Tibial nerve (tissue), 4 donors: Measurements from ENCODE around the gene HGF. TPM values are rescaled to one million over a fixed set of nuclear protein-coding genes. Genes with fewer than 3 reads are reported as not detected.

Experiments used
- DNase-seq, 2 donors: peaks; one replicate each; pipeline ENCODE4 v3.0.0-alpha.2; 2019; ENCODE audit warnings: low spot score in 2 of 2
- H3K27ac ChIP-seq, 4 donors: fragments of 200-600 bp; sonication (generic) in 3 of 4; one replicate each; pipeline ENCODE4 v1.5.1; 2017 to 2019; ENCODE audit warnings: mild to moderate bottlenecking in 1 of 4
- H3K27me3 ChIP-seq, 2 donors: fragments of 200-600 bp; sonication (generic) in 1 of 2; one replicate each; pipeline versions ENCODE4 v1.5.1 to v1.6.0; 2017 to 2019
- H3K36me3 ChIP-seq, 3 donors: fragments of 200-600 bp; sonication (generic); one replicate each; pipeline ENCODE4 v1.5.1; 2018 to 2019
- H3K4me1 ChIP-seq, 4 donors: fragments of 200-600 bp; sonication (generic) in 3 of 4; one replicate each; pipeline ENCODE4 v1.5.1; 2017 to 2019
- H3K4me3 ChIP-seq, 4 donors: fragments of 200-600 bp; sonication (generic) in 3 of 4; one replicate each; pipeline ENCODE4 v1.5.1; 2017 to 2019; ENCODE audit warnings: mild to moderate bottlenecking in 1 of 4, moderate library complexity in 1 of 4
- H3K9me3 ChIP-seq, 4 donors: fragments of 200-600 bp; sonication (generic) in 3 of 4; one replicate each; pipeline ENCODE4 v1.5.1; 2017 to 2019
- CTCF ChIP-seq, 5 experiments: fragments of 200-600 bp in 3 of 5; fragments of 450-650 bp in 2 of 5; sonication (generic) in 3 of 5; IDR thresholded peaks; one replicate each; pipeline ENCODE4 v1.5.1; 2016 to 2019; ENCODE audit warnings: antibody characterized with exemption in 5 of 5, mild to moderate bottlenecking in 3 of 5, moderate library complexity in 2 of 5
- EP300 ChIP-seq, 2 donors: sonication (generic); formaldehyde crosslinking; IDR thresholded peaks; one replicate each; pipeline ENCODE4 v1.6.1; 2017; ENCODE audit warnings: antibody characterized with exemption in 2 of 2, mild to moderate bottlenecking in 1 of 2
- POLR2A ChIP-seq, 2 donors: fragments of 450-650 bp; IDR thresholded peaks; one replicate each; pipeline ENCODE4 v1.6.1; 2017; ENCODE audit warnings: antibody characterized with exemption in 2 of 2, mild to moderate bottlenecking in 2 of 2, moderate library complexity in 2 of 2
- WGBS, 2 donors: methylation state at CpG; one replicate each; pipeline ENCODE4 v1.1.5; 2018; 5-methylcytosine and 5-hydroxymethylcytosine counted together
- total RNA-seq, 4 donors: library from RNA; depleted of rRNA; stranded (reverse); fragments of >200 nt; gene quantifications; one replicate each; pipeline ENCODE4 v1.1.0, GENCODE V29; 2016

The HGF gene
- total RNA-seq, 4 donors from 2014 or later = 3.3 to 14.9 (median 5.7) TPM

- Histone ChIP-seq H3K27ac (no peak overlapping the region), H3K9me3 (peaks cover 0 to 10% (median 0%) of the 10 kb centered on the region in 4 donors), H3K27me3 (no peaks in the 10 kb centered on the region), H3K4me3 (no peak overlapping the region), H3K4me1 (no peaks in the 10 kb centered on the region), H3K36me3 (no peaks in the 10 kb centered on the region)
- DNase-seq = no peak
- TF ChIP-seq POLR2A (IDR thresholded peaks at IDR 0.05) (no peak), CTCF (IDR thresholded peaks at IDR 0.05) (no peak), EP300 (IDR thresholded peaks at IDR 0.05) (no peak)
Measured at GRCh38 chr7:81657551-81657950, 112.3 kb downstream of the HGF start.

- peaks cover 0 to 14% (median 0%) of the 10 kb centered on the region in 4 donors for H3K9me3 ChIP-seq
- no peak overlapping the region for H3K27ac ChIP-seq
- no peak overlapping the region for H3K4me3 ChIP-seq
- no peaks in the 10 kb centered on the region for H3K27me3 ChIP-seq
- no peaks in the 10 kb centered on the region for H3K36me3 ChIP-seq
- TF ChIP-seq POLR2A (IDR thresholded peaks at IDR 0.05) (no peak), CTCF (IDR thresholded peaks at IDR 0.05) (no peak), EP300 (IDR thresholded peaks at IDR 0.05) (no peak)
- no peaks in the 10 kb centered on the region for H3K4me1 ChIP-seq
- WGBS, 2 donors = 81 to 89% methylated on average over 1 of the region's 1 CpG
- no peak for DNase-seq
Measured at GRCh38 chr7:81655271-81655670, 114.6 kb downstream of the HGF start.

- no peak for TF ChIP-seq EP300 (IDR thresholded peaks at IDR 0.05)
- Histone ChIP-seq H3K27me3 (no peaks in the 10 kb centered on the region), H3K36me3 (no peaks in the 10 kb centered on the region), H3K4me3 (no peak overlapping the region), H3K27ac (no peak overlapping the region), H3K9me3 (peaks cover 0 to 10% (median 0%) of the 10 kb centered on the region in 4 donors), H3K4me1 (no peaks in the 10 kb centered on the region)
- 88 to 92% methylated on average over 1 of the region's 1 CpG for WGBS, 2 donors
- DNase-seq = no peak
Measured at GRCh38 chr7:81652225-81652624, 117.6 kb downstream of the HGF start.
